ENCODE measurements around the gene BAD. TPM values are rescaled to one million over a fixed set of nuclear protein-coding genes. Genes with fewer than 3 reads are reported as not detected.

The BAD gene
- total RNA-seq, 1 donor from 2014 or later = 47.0 TPM

DNA sequence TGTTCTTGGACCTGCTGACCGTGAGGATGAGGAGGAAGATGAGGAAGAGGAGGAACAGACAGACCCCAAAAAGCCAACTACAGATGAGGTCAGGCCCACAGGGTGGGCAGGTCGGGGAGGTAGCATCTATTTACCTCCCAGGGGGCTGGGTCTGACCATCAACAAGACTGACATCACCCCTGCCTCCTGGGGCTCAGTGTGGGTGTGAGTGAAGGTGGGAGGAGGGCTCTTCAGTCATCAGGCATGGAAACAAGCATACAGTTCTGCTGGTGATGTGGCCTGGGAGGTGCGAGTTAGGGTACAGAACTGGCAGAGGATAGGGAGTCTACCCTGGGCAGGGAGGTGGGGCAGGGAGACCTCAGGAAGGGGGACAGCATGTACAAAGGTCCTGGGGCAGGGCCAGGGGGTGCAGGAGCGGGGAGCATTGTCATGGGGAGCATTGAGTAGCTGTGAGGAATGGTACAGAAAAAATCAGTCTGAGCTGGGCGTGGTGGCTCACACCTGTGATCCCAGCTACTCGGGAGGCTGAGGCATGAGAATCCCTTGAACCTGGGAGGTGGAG lies 24.2 kb downstream of the BAD start:
- no peaks in the 10 kb centered on the region for H3K36me3 Mint-ChIP-seq (ENCODE audit: unreplicated experiment)
- peaks cover 6% of the 10 kb centered on the region for H3K9me3 Mint-ChIP-seq (ENCODE audit: unreplicated experiment)
- H3K27ac Mint-ChIP-seq (ENCODE audit: unreplicated experiment) = no peak overlapping the region
- TF ChIP-seq, protein P1, sequence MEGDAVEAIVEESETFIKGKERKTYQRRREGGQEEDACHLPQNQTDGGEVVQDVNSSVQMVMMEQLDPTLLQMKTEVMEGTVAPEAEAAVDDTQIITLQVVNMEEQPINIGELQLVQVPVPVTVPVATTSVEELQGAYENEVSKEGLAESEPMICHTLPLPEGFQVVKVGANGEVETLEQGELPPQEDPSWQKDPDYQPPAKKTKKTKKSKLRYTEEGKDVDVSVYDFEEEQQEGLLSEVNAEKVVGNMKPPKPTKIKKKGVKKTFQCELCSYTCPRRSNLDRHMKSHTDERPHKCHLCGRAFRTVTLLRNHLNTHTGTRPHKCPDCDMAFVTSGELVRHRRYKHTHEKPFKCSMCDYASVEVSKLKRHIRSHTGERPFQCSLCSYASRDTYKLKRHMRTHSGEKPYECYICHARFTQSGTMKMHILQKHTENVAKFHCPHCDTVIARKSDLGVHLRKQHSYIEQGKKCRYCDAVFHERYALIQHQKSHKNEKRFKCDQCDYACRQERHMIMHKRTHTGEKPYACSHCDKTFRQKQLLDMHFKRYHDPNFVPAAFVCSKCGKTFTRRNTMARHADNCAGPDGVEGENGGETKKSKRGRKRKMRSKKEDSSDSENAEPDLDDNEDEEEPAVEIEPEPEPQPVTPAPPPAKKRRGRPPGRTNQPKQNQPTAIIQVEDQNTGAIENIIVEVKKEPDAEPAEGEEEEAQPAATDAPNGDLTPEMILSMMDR (IDR thresholded peaks at IDR 0.05; ENCODE audit: partially characterized antibody, unreplicated experiment) = no peak
- H3K4me1 Mint-ChIP-seq (ENCODE audit: low read depth, unreplicated experiment) = no peaks in the 10 kb centered on the region
- DNase-seq = no peak
- H3K4me3 Mint-ChIP-seq (ENCODE audit: unreplicated experiment) = no peak overlapping the region
- peaks cover 15% of the 10 kb centered on the region for H3K27me3 Mint-ChIP-seq (ENCODE audit: unreplicated experiment)

DNA sequence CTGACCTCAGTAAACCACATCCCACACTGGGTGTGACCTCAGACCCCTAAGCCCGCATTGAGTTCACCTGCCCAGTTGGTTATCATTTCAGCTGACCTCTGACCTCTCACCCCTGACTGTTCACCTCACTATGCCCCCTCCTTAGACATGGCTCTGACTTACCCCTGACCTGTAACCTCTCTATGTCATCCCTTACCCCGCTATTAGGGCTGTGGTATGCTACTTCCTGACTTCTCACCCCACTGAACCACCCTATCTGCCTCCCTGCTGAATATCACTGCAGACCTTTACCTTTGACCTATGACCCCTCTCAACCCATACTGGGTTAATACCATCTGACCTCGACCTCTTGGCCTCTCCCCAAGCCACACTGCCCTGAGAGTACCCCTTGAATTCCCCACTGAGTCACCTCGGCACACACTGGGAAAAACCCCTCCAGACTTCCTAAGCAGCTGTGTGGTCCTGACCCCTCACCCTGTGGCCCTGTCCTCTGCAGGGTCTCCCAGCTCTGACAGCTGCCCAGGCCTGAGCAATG lies 24.9 kb downstream of the BAD start:
- Mint-ChIP-seq H3K9me3 (ENCODE audit: unreplicated experiment) (peaks cover 6% of the 10 kb centered on the region), H3K4me1 (ENCODE audit: low read depth, unreplicated experiment) (no peaks in the 10 kb centered on the region), H3K27ac (ENCODE audit: unreplicated experiment) (no peak overlapping the region), H3K36me3 (ENCODE audit: unreplicated experiment) (no peaks in the 10 kb centered on the region), H3K27me3 (ENCODE audit: unreplicated experiment) (peaks cover 16% of the 10 kb centered on the region), H3K4me3 (ENCODE audit: unreplicated experiment) (no peak overlapping the region)
- TF ChIP-seq, protein P1 (IDR thresholded peaks at IDR 0.05; ENCODE audit: partially characterized antibody, unreplicated experiment) = no peak
- no peak for DNase-seq

DNA sequence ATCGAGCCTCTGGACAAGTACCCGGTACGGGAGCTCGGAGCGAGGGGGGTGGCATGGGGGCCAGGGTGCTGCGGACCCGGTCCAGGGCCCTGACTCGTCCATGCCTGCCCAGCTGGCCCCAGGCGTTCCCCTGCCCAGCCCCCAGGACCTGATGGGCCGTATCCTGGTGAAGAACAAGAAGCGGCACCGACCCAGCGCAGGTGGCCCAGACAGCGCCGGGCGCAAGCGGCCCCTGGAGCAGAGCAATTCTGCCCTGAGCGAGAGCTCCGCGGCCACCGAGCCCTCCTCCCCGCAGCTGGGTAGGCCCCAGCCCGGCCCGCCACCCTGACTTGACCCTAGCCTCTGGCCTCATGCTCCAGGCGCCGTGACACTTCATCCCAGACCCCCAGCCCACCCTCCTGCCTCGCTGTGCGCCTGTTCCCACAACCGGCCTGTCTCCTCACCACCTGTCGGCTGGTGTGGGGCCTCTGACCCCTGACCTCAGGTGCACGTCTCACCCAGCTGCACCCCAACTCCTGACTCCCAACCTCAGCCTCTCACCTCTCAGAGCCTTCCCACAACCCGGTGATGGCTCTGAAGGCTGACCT lies 25.4 kb downstream of the BAD start:
- DNase-seq = no peak
- H3K27me3 Mint-ChIP-seq (ENCODE audit: unreplicated experiment) = peaks cover 16% of the 10 kb centered on the region
- no peaks in the 10 kb centered on the region for H3K36me3 Mint-ChIP-seq (ENCODE audit: unreplicated experiment)
- no peak overlapping the region for H3K27ac Mint-ChIP-seq (ENCODE audit: unreplicated experiment)
- TF ChIP-seq, protein P1 (IDR thresholded peaks at IDR 0.05; ENCODE audit: partially characterized antibody, unreplicated experiment) = no peak
- H3K9me3 Mint-ChIP-seq (ENCODE audit: unreplicated experiment) = peaks cover 6% of the 10 kb centered on the region
- H3K4me3 Mint-ChIP-seq (ENCODE audit: unreplicated experiment) = no peak overlapping the region
- H3K4me1 Mint-ChIP-seq (ENCODE audit: low read depth, unreplicated experiment) = no peaks in the 10 kb centered on the region

DNA sequence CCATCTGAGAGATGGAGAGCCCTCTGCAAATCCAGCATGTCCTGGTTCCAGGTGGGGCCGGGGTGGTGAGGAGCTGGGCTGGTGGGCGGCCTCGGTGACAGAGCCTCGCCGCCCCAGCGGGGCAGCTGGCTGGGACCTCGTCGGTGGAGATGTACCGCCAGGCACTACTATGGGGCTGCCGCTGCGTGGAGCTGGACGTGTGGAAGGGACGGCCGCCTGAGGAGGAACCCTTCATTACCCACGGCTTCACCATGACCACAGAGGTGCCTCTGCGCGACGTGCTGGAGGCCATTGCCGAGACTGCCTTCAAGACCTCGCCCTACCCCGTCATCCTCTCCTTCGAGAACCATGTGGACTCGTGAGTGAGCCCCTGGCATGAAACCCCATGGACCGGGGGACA lies 26.1 kb downstream of the BAD start:
- DNase-seq = no peak
- peaks cover 16% of the 10 kb centered on the region for H3K27me3 Mint-ChIP-seq (ENCODE audit: unreplicated experiment)
- no peak overlapping the region for H3K4me3 Mint-ChIP-seq (ENCODE audit: unreplicated experiment)
- TF ChIP-seq, protein P1 (IDR thresholded peaks at IDR 0.05; ENCODE audit: partially characterized antibody, unreplicated experiment) = no peak
- H3K36me3 Mint-ChIP-seq (ENCODE audit: unreplicated experiment) = no peaks in the 10 kb centered on the region
- H3K4me1 Mint-ChIP-seq (ENCODE audit: low read depth, unreplicated experiment) = peaks cover 4% of the 10 kb centered on the region
- H3K9me3 Mint-ChIP-seq (ENCODE audit: unreplicated experiment) = peaks cover 6% of the 10 kb centered on the region
- H3K27ac Mint-ChIP-seq (ENCODE audit: unreplicated experiment) = no peak overlapping the region

DNA sequence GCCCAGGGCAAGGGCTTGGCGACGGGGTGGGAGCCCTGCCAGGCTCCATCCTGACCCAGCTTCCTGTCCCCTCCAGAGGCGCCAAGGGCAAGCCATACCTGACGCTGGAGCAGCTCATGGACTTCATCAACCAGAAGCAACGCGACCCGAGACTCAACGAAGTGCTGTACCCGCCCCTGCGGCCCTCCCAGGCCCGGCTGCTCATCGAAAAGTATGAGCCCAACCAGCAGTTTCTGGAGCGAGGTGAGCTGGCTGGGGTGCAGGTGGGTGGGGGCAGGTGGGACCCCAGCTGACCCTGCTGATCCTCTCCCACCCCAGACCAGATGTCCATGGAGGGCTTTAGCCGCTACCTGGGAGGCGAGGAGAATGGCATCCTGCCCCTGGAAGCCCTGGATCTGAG lies 28.2 kb downstream of the BAD start:
- TF ChIP-seq, protein P1 (IDR thresholded peaks at IDR 0.05; ENCODE audit: partially characterized antibody, unreplicated experiment) = no peak
- Mint-ChIP-seq H3K9me3 (ENCODE audit: unreplicated experiment) (peaks cover 6% of the 10 kb centered on the region), H3K4me1 (ENCODE audit: low read depth, unreplicated experiment) (peaks cover 4% of the 10 kb centered on the region), H3K36me3 (ENCODE audit: unreplicated experiment) (no peaks in the 10 kb centered on the region), H3K27me3 (ENCODE audit: unreplicated experiment) (peaks cover 18% of the 10 kb centered on the region), H3K27ac (ENCODE audit: unreplicated experiment) (no peak overlapping the region), H3K4me3 (ENCODE audit: unreplicated experiment) (no peak overlapping the region)
- DNase-seq = no peak
